GM19193 (cell line): ENCODE data around the gene HCRTR2.

Experiments used
- POLR2A ChIP-seq: IDR thresholded peaks from 4 replicates; pipeline ENCODE4 v1.6.1; 2011; ENCODE audit not compliant: insufficient read depth, insufficient read length; ENCODE audit errors: extremely low read depth

Gene HCRTR2

GRCh38 chr6:55276745-55277530, 102.6 kb downstream of the HCRTR2 start:
- TF ChIP-seq POLR2A = no peak

- TF ChIP-seq POLR2A = no peak
These were observed 103.3 kb downstream of the HCRTR2 start for GRCh38 chr6:55277646-55278045.

- no peak for TF ChIP-seq POLR2A
These were observed 106.9 kb downstream of the HCRTR2 start for GRCh38 chr6:55281215-55281614.

- no peak for TF ChIP-seq POLR2A
These were observed 107.8 kb downstream of the HCRTR2 start for GRCh38 chr6:55282115-55282514.

- TF ChIP-seq POLR2A = no peak
These were observed 112.5 kb downstream of the HCRTR2 start for GRCh38 chr6:55286824-55287223.

- no peak for TF ChIP-seq POLR2A
These were observed 116.4 kb downstream of the HCRTR2 start for GRCh38 chr6:55290736-55291135.

GRCh38 chr6:55293116-55293515, 118.8 kb downstream of the HCRTR2 start:
- TF ChIP-seq POLR2A = no peak

- TF ChIP-seq POLR2A = no peak
These were observed 125.1 kb downstream of the HCRTR2 start for GRCh38 chr6:55299286-55299985.

- no peak for TF ChIP-seq POLR2A
These were observed 130.4 kb downstream of the HCRTR2 start for GRCh38 chr6:55304747-55305146.

GRCh38 chr6:55319961-55320695, 145.8 kb downstream of the HCRTR2 start:
- no peak for TF ChIP-seq POLR2A

GRCh38 chr6:55320696-55321086, 146.4 kb downstream of the HCRTR2 start:
- no peak for TF ChIP-seq POLR2A

GRCh38 chr6:55327169-55327568, 152.9 kb downstream of the HCRTR2 start, which contains the start of gene GFRAL:
Gene GFRAL, plus strand, starts transcription at chr6:55327469. Its CDS starts 86 bp downstream, at chr6:55327555.
- TF ChIP-seq POLR2A = no peak
